Stimulated activated CD4-positive, alpha-beta T cell treated with anti-CD3 and anti-CD28 coated beads, TNF-alpha, amount 100 ng/mL, for 48 hours (primary cell): ENCODE measurements around the gene BBS9.
A peak's percentile ranks its signal among the peaks of the same experiment; 100 is the strongest.
"Not testable (repeated sequence)": the region's sequence is repeated elsewhere in the genome, so short reads cannot be mapped to it uniquely, and the experiment has no call there.

Experiments used
- DNase-seq, 3 donors: peaks; one replicate each; pipeline ENCODE4 v3.0.0-alpha.2; 2020; ENCODE audit warnings: low read depth in 3 of 3

BBS9 gene

GRCh38 chr7:33128990-33129805 is at the start of gene BBS9:
TSS of gene BBS9 (plus strand) at chr7:33129564. CDS start at chr7:33146253, 16,689 bp downstream.
- DNase-seq: peak; percentile 76 to 90 (median 88)

- no peak for DNase-seq
Measured at GRCh38 chr7:33079763-33080690, 49.3 kb upstream of the BBS9 start.

GRCh38 chr7:33087356-33087755 is 42.0 kb upstream of the BBS9 start:
- no peak for DNase-seq

GRCh38 chr7:33087858-33088257 is 41.5 kb upstream of the BBS9 start:
- DNase-seq: no peak

GRCh38 chr7:33089142-33089541 is 40.2 kb upstream of the BBS9 start:
- DNase-seq: no peak

GRCh38 chr7:33091111-33091531 is 38.2 kb upstream of the BBS9 start:
- no peak for DNase-seq

- DNase-seq: no peak
Measured at GRCh38 chr7:33091641-33092191, 37.6 kb upstream of the BBS9 start.

GRCh38 chr7:33093266-33093665 is 36.1 kb upstream of the BBS9 start:
- DNase-seq: no peak

- not testable (repeated sequence) for DNase-seq
Measured at GRCh38 chr7:33094745-33095275, 34.6 kb upstream of the BBS9 start.

- no peak for DNase-seq
Measured at GRCh38 chr7:33099154-33099940, 30.0 kb upstream of the BBS9 start.

- DNase-seq: no peak
Measured at GRCh38 chr7:33100770-33101169, 28.6 kb upstream of the BBS9 start.

- no peak for DNase-seq
Measured at GRCh38 chr7:33101906-33102305, 27.5 kb upstream of the BBS9 start.

GRCh38 chr7:33107136-33108066 is 22.0 kb upstream of the BBS9 start:
- DNase-seq: no peak

- peak in 1 of 3 donors; percentile 14 for DNase-seq
Measured at GRCh38 chr7:33108554-33109004, 20.8 kb upstream of the BBS9 start.

GRCh38 chr7:33109005-33109757 is 20.2 kb upstream of the BBS9 start, which contains the start of gene RP9:
TSS of gene RP9 (minus strand) at chr7:33109404. CDS start at chr7:33109372, 32 bp downstream.
- peak; percentile 58 to 66 (median 63) for DNase-seq

- DNase-seq: no peak
Measured at GRCh38 chr7:33109758-33110238, 19.6 kb upstream of the BBS9 start.

- no peak for DNase-seq
Measured at GRCh38 chr7:33111614-33112013, 17.8 kb upstream of the BBS9 start.

- no peak for DNase-seq
Measured at GRCh38 chr7:33114976-33115375, 14.4 kb upstream of the BBS9 start.

- no peak for DNase-seq
Measured at GRCh38 chr7:33118383-33118782, 11.0 kb upstream of the BBS9 start.
